GM12878 (cell line): Measurements from ENCODE around the gene FBXO3. TPM values are rescaled to one million over a fixed set of nuclear protein-coding genes. Genes with fewer than 3 reads are reported as not detected.

Experiments used
- BRCA1 ChIP-seq: IDR thresholded peaks from 2 replicates; pipeline ENCODE4 v1.6.1; 2011; ENCODE audit warnings: low read depth, low read length, improper control_type of control experiment
- CBFB ChIP-seq: IDR thresholded peaks from 2 replicates; pipeline ENCODE4 v1.6.1; 2016; ENCODE audit warnings: antibody characterized with exemption, low read depth
- CBX5 ChIP-seq: sonication (generic); IDR thresholded peaks from 2 replicates; pipeline ENCODE4 v1.6.1; 2016; ENCODE audit warnings: low read depth, moderate library complexity, mild to moderate bottlenecking, inconsistent platforms
- CHD1 ChIP-seq: IDR thresholded peaks from 2 replicates; pipeline ENCODE4 v1.6.1; 2012; ENCODE audit warnings: low read depth, low read length, improper control_type of control experiment
- EP300 ChIP-seq, 2 experiments: fragments of 150-350 bp in 1 of 2; IDR thresholded peaks; 2 replicates each; pipeline ENCODE4 v1.6.1; 2011 to 2012; ENCODE audit warnings: low read depth in 2 of 2, low read length in 2 of 2, borderline replicate concordance in 1 of 2, improper control_type of control experiment in 1 of 2, inconsistent platforms in 1 of 2; ENCODE audit not compliant: control insufficient read depth in 1 of 2
- FOS ChIP-seq: IDR thresholded peaks from 3 replicates; pipeline ENCODE4 v1.6.1; 2011; ENCODE audit warnings: borderline replicate concordance; ENCODE audit not compliant: insufficient read length; ENCODE audit errors: extremely low read depth
- FOXM1 ChIP-seq: IDR thresholded peaks from 2 replicates; pipeline ENCODE4 v1.6.1; 2012; ENCODE audit warnings: low read depth, mild to moderate bottlenecking, inconsistent platforms, low read length, moderate library complexity
- MTA3 ChIP-seq: IDR thresholded peaks from 2 replicates; pipeline ENCODE4 v1.6.1; 2012; ENCODE audit warnings: low read length, inconsistent platforms, borderline replicate concordance
- MYB ChIP-seq: fragments of 150-350 bp; IDR thresholded peaks from 2 replicates; pipeline ENCODE4 v1.6.1; 2014; ENCODE audit warnings: mild to moderate bottlenecking, low read depth, low read length, borderline replicate concordance
- NFIC ChIP-seq: IDR thresholded peaks from 2 replicates; pipeline ENCODE4 v1.6.1; 2012; ENCODE audit warnings: low read depth, mild to moderate bottlenecking, inconsistent platforms, low read length, moderate library complexity
- NR2F1 ChIP-seq: fragments of 450-650 bp; conservative IDR thresholded peaks from 2 replicates; pipeline ENCODE4 v1.6.1; 2017; ENCODE audit warnings: mild to moderate bottlenecking
- PAX5 ChIP-seq: IDR thresholded peaks from 2 replicates; pipeline ENCODE4 v1.6.1; 2011; ENCODE audit warnings: low read depth, low read length, borderline replicate concordance
- POLR2AphosphoS5 ChIP-seq: IDR thresholded peaks from 2 replicates; pipeline ENCODE4 v1.6.1; 2011; ENCODE audit warnings: mild to moderate bottlenecking, low read length, inconsistent platforms
- POU2F2 ChIP-seq: IDR thresholded peaks from 3 replicates; pipeline ENCODE4 v1.6.1; 2011; ENCODE audit warnings: low read depth, mild to moderate bottlenecking, low read length, borderline replicate concordance
- STAT3 ChIP-seq: IDR thresholded peaks from 2 replicates; pipeline ENCODE4 v1.6.1; 2011; ENCODE audit warnings: low read depth, low read length, improper control_type of control experiment
- ZNF274 ChIP-seq: IDR thresholded peaks from one replicate; pipeline ENCODE4 v1.8.0; 2011; ENCODE audit not compliant: insufficient read length, insufficient read depth
- ZNF384 ChIP-seq: IDR thresholded peaks from 2 replicates; pipeline ENCODE4 v1.6.1; 2012; ENCODE audit warnings: low read depth, mild to moderate bottlenecking, low read length, improper control_type of control experiment, borderline replicate concordance
- ZNF622 ChIP-seq: fragments of 450-650 bp; IDR thresholded peaks from 2 replicates; pipeline ENCODE4 v1.6.1; 2017; ENCODE audit warnings: mild to moderate bottlenecking, inconsistent platforms
- ZZZ3 ChIP-seq: IDR thresholded peaks from 2 replicates; pipeline ENCODE4 v1.6.1; 2011; ENCODE audit warnings: low read depth; ENCODE audit not compliant: control insufficient read depth, insufficient read length
- polyA plus RNA-seq, 11 experiments: library from polyadenylated mRNA; depleted of rRNA in 4 of 11; unstranded in 6 of 11; stranded (reverse) in 5 of 11; fragments of >200 nt; fragmentation: Nextera tagmentation in 4 of 11; fragmentation: Illumina TruSeq in 1 of 11; extraction: Ambion mirVana in 4 of 11; extraction: Trizol in 1 of 11; gene quantifications; 1 replicate in 1 of 11; 2 replicates in 10 of 11; pipeline versions ENCODE4 v1.2.1 to v1.2.3, GENCODE V29; 2011 to 2016; ENCODE audit warnings: inconsistent platforms in 2 of 11, missing spikeins in 2 of 11, low read depth in 1 of 11
- total RNA-seq, 4 experiments: library from RNA; depleted of rRNA in 3 of 4; stranded (reverse); fragments of >200 nt in 3 of 4; fragmentation: Illumina TruSeq in 1 of 4; extraction: Trizol in 1 of 4; gene quantifications; 2 replicates each; pipeline versions ENCODE4 v1.2.1 to v1.2.3, GENCODE V29; 2013 to 2021
- TF ChIP-seq, protein P1 (sequence below): fragments of 450-650 bp; IDR thresholded peaks from 2 replicates; pipeline ENCODE4 v1.6.1; 2016; ENCODE audit warnings: mild to moderate bottlenecking
- TF ChIP-seq, protein P2 (sequence below): fragments of 450-650 bp; IDR thresholded peaks from 2 replicates; pipeline ENCODE4 v1.6.1; 2017; ENCODE audit warnings: borderline replicate concordance
- TF ChIP-seq, protein P3 (sequence below): fragments of 450-650 bp; formaldehyde crosslinking; IDR thresholded peaks from 2 replicates; pipeline ENCODE4 v1.4.0; 2020; ENCODE audit warnings: mild to moderate bottlenecking, moderate library complexity
- TF ChIP-seq, protein P4 (sequence below): fragments of 450-650 bp; IDR thresholded peaks from 2 replicates; pipeline ENCODE4 v1.6.1; 2017; ENCODE audit warnings: low read depth, mild to moderate bottlenecking, moderate library complexity

FBXO3 gene
- total and polyA plus RNA-seq, 10 of the 15 experiments (the other 5 are each of a cell fraction or from before 2014, with no cell fraction given) = 8.9 to 33.4 (median 13.8) TPM

DNA sequence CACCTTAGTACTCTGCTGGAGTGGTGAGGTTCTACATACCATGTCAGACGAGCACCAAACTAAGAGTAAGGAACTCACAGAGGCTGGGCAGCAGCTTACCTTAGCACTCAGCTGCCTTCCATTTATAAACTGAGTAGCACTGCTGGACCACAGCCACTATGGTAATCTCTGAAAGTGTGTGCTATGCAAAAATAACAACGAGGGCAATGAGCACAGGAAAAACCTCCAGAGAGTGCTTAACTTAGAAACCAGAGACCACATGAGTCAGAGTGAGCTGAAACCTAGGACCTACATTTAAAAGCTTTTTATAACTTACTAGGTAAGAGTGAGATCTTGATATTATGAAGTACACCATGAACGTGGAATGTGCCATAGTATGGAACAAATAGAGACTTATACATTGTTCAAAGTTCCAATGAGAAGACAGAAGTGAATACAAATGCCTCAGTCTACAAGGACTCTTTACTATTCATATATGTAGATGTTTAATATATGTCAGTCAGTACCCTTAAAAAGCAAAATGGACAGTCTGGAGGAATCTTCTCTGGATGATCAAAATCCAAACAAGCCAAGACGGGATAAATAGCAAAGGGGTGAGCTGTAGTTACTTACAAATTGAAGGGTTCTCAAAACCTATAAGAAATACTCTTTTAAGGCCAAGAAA, 20.9 kb downstream of the FBXO3 start (continued):
- TF ChIP-seq, protein P1, sequence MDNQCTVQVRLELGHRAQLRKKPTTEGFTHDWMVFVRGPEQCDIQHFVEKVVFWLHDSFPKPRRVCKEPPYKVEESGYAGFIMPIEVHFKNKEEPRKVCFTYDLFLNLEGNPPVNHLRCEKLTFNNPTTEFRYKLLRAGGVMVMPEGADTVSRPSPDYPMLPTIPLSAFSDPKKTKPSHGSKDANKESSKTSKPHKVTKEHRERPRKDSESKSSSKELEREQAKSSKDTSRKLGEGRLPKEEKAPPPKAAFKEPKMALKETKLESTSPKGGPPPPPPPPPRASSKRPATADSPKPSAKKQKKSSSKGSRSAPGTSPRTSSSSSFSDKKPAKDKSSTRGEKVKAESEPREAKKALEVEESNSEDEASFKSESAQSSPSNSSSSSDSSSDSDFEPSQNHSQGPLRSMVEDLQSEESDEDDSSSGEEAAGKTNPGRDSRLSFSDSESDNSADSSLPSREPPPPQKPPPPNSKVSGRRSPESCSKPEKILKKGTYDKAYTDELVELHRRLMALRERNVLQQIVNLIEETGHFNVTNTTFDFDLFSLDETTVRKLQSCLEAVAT = no peak
- TF ChIP-seq BRCA1 (no peak), MYB (no peak), CHD1 (no peak), CBFB (no peak), MTA3 (peak; percentile 85), POLR2AphosphoS5 (no peak), FOS (no peak), ZNF274 (no peak), EP300 (IDR thresholded peaks at IDR 0.05; ENCODE audit: borderline replicate concordance in 1 of 2, control insufficient read depth in 1 of 2, low read depth in 2 of 2, low read length in 2 of 2) (no peak), ZZZ3 (no peak), PAX5 (no peak), FOXM1 (peak; percentile 74; the same call in 1 of the 2 replicates), STAT3 (no peak), ZNF384 (no peak), NFIC (peak; percentile 84), CBX5 (no peak), POU2F2 (peak; percentile 69; the same call in 1 of the 3 replicates), ZNF622 (no peak), NR2F1 (no peak)
- TF ChIP-seq, protein P2, sequence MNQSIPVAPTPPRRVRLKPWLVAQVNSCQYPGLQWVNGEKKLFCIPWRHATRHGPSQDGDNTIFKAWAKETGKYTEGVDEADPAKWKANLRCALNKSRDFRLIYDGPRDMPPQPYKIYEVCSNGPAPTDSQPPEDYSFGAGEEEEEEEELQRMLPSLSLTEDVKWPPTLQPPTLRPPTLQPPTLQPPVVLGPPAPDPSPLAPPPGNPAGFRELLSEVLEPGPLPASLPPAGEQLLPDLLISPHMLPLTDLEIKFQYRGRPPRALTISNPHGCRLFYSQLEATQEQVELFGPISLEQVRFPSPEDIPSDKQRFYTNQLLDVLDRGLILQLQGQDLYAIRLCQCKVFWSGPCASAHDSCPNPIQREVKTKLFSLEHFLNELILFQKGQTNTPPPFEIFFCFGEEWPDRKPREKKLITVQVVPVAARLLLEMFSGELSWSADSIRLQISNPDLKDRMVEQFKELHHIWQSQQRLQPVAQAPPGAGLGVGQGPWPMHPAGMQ = no peak
- TF ChIP-seq, protein P3, sequence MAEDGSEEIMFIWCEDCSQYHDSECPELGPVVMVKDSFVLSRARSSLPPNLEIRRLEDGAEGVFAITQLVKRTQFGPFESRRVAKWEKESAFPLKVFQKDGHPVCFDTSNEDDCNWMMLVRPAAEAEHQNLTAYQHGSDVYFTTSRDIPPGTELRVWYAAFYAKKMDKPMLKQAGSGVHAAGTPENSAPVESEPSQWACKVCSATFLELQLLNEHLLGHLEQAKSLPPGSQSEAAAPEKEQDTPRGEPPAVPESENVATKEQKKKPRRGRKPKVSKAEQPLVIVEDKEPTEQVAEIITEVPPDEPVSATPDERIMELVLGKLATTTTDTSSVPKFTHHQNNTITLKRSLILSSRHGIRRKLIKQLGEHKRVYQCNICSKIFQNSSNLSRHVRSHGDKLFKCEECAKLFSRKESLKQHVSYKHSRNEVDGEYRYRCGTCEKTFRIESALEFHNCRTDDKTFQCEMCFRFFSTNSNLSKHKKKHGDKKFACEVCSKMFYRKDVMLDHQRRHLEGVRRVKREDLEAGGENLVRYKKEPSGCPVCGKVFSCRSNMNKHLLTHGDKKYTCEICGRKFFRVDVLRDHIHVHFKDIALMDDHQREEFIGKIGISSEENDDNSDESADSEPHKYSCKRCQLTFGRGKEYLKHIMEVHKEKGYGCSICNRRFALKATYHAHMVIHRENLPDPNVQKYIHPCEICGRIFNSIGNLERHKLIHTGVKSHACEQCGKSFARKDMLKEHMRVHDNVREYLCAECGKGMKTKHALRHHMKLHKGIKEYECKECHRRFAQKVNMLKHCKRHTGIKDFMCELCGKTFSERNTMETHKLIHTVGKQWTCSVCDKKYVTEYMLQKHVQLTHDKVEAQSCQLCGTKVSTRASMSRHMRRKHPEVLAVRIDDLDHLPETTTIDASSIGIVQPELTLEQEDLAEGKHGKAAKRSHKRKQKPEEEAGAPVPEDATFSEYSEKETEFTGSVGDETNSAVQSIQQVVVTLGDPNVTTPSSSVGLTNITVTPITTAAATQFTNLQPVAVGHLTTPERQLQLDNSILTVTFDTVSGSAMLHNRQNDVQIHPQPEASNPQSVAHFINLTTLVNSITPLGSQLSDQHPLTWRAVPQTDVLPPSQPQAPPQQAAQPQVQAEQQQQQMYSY (CRISPR knock-in tag) = no peak
- TF ChIP-seq, protein P4, sequence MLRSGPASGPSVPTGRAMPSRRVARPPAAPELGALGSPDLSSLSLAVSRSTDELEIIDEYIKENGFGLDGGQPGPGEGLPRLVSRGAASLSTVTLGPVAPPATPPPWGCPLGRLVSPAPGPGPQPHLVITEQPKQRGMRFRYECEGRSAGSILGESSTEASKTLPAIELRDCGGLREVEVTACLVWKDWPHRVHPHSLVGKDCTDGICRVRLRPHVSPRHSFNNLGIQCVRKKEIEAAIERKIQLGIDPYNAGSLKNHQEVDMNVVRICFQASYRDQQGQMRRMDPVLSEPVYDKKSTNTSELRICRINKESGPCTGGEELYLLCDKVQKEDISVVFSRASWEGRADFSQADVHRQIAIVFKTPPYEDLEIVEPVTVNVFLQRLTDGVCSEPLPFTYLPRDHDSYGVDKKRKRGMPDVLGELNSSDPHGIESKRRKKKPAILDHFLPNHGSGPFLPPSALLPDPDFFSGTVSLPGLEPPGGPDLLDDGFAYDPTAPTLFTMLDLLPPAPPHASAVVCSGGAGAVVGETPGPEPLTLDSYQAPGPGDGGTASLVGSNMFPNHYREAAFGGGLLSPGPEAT = no peak
